Activated CD8-positive, alpha-beta memory T cell treated with anti-CD3 and anti-CD28 coated beads for 36 hours (primary cell): Measurements from ENCODE around the gene PRPSAP1. TPM values are rescaled to one million over a fixed set of nuclear protein-coding genes. Genes with fewer than 3 reads are reported as not detected.
"Not testable (repeated sequence)": the region's sequence is repeated elsewhere in the genome, so short reads cannot be mapped to it uniquely, and the experiment has no call there.

ENCODE experiments used
- CTCF ChIA-PET: fragments of 350-600 bp; sonication (Branson Sonifier 250); formaldehyde crosslinking; loops from one replicate; lab custom pipeline; 2021; ENCODE audit warnings: antibody characterized with exemption; lab: Charles Lee
- POLR2A ChIA-PET: fragments of 350-600 bp; sonication (Branson Sonifier 250); formaldehyde crosslinking; loops from one replicate; lab custom pipeline; 2021; ENCODE audit warnings: antibody characterized with exemption; lab: Charles Lee
- total RNA-seq, 2 experiments: library from RNA; stranded (reverse); gene quantifications; one replicate each; pipeline ENCODE4 v1.2.3, GENCODE V29; 2021

Gene PRPSAP1
- total RNA-seq, 2 experiments from 2014 or later, result 39.4 to 41.8 TPM

DNA sequence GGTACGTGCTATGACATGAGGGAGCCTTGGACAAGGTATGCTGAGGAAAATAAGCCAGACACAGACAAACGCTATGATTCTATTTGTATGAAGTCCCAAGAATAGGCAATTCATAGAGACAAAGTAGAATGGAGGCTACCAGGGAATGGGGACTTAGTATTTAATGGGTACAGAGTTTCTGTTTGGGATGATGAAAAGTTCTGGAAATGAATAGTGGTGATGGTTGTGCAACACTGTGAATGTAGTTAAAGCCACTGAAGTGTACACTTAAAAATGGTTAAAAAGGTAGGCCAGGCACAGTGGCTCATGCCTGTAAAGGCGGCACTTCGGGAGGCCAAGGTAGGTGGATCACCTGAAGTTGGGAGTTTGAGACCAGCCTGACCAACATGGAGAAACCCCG lies 3.3 kb downstream of the PRPSAP1 start:
- POLR2A ChIA-PET, result no interaction called here
- CTCF ChIA-PET, result interaction anchor here (0.8 kb wide), 1 partner anchor 47 kb away, joined by 3 read pairs; no protein-coding TSS in a partner anchor

DNA sequence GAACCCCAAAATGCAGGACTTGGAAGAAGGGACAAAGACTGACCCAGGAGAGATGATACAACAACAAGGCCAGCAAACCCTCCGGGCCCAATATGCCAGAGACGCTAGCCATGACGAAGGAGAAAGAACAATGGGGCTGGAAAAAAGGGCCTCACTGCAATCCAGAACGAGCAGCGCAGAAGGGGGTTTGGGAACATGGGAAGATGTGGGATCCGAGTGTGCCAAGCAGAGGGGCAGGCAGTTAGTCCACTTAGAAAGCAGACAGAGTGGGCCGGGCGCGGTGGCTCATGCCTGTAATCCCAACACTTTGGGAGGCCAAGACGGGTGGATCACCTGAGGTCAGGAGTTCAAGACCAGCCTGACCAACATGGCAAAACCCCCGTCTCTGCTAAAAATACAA lies 6.8 kb downstream of the PRPSAP1 start:
- POLR2A ChIA-PET, CTCF ChIA-PET: not testable (repeated sequence)

DNA sequence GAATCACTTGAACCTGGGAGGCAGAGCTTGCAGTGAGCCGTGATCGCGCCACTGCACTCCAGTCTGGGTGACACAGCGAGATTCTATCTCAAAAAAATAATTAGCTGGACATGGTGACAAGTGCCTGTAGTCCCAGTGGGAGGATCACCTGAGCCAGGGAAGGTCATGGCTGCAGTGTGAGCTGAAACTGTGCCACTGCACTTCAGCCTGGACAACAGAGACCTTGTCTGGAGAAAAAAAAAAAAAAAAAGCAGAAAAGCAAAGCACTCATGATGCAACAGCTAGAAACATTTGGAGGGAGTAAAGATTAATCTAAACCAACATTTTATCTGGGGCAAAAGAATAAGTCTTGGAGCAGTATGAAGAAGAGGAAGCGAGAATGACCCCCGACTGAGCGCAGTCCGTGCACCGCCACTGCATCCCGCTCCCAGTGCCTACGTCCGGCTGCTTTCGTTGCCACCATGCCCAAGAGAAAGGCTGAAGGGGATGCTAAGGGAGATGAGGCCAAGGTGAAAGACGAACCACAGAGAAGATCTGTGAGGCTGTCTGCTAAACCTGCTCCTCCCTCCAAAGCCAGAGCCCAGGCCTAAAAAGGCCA lies 8.2 kb downstream of the PRPSAP1 start:
- POLR2A ChIA-PET, result interaction anchor here (0.7 kb wide), 1 partner anchor 56 kb away, joined by 3 read pairs; no protein-coding TSS in a partner anchor

DNA sequence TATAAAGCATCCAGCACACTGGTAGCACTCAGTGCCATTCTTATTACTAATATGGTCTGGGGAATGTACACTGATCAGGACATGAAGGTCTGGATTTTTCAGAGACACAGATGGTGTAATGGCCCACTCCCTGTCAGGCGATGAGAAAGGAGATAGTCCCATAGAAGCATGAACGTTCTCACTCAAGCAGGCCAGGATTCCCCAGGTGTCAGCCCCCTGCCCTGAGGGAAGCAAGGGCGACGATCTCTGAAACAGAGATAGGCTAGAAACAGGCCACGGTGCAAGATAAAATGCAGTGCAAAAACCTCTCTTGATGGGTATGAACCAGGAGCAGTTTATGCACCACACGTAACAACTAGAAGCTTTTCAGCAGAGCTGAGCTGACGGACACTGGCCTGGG lies 10.6 kb downstream of the PRPSAP1 start:
- ChIA-PET CTCF (no interaction called here), POLR2A (no interaction called here)

More for the DNA sequence above, 8.2 kb downstream of the PRPSAP1 start:
- CTCF ChIA-PET, result interaction anchor here (1.1 to 1.3 kb wide), 2 partner anchors 40 to 43 kb away, joined by 4 read pairs; no protein-coding TSS in a partner anchor

DNA sequence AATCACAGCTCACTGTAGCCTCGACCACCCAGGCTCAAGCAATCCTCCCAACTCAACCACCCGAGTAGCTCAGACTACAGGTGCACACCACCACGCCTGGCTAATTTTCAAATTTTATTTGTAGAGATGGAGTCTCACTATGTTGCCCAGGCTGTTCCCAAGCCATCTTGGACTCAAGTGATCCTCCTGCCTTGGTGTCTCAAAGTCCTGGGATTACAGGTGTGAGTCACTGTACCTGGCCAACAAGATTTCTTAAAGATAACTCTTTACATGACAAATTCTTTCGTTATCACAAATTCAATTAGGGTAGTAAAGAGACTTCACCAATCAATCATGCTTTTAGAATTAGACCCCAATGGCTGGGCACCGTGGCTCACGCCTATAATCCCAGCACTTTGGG lies 12.4 kb downstream of the PRPSAP1 start:
- CTCF ChIA-PET, result no interaction called here
- POLR2A ChIA-PET, result no interaction called here

DNA sequence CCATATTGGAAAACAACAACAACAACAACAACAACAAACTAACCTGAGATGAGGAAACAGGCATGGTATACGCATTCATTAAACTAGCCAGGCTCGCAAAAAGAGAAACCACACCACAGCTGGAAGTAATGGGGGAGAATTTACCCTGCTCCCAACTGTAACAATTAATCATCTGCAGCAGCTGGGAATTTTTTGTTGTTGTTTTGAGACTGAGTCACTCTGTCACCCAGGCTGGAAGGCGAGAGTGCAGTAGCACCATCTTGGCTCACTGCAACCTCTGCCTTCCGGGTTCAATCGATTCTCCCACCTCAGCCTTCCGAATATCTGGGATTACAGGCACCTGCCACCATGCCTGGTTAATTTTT lies 16.3 kb downstream of the PRPSAP1 start:
- ChIA-PET POLR2A (interaction anchor here (0.6 kb wide), 1 partner anchor 240 kb away, joined by 6 read pairs; no protein-coding TSS in a partner anchor), CTCF (interaction anchor here (1.0 to 1.4 kb wide), 2 partner anchors 14 to 48 kb away, joined by 3 read pairs; no protein-coding TSS in a partner anchor)

DNA sequence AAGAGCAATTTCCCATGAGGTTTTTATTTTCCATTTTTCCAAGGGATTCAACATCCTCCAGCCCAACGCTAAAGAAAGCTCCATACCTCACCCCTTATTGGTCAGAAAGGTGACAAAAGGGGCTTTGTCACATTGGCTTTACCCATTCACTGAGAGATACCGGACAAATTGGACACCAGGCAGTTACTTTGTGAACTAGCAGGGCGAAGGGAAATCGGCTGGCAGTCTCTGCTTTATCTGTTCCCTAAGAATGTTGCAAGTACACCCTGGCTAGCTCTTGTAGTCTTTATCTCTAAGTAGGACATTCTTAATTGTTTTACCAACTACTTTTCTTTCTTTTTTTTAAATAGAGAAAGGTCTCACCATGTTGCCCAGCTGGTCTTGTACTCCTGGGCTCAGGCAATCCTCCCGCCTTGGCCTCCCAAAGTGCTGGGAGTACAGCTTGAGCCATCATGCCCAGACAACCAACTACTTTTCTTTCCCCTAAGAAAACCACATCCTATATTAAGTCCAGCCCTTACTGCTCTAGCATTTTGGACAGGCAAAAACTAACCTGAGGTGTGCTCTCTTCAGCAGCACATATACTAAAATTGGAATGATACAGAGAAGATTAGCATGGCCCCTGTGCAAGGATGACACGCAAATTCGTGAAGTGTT lies 16.8 kb downstream of the PRPSAP1 start:
- ChIA-PET CTCF (interaction anchor here (0.7 to 1.4 kb wide), 5 partner anchors 14 to 87 kb away, joined by 3 to 5 read pairs (median 3); partner anchors contain the start of gene PRPSAP1), POLR2A (no interaction called here)

DNA sequence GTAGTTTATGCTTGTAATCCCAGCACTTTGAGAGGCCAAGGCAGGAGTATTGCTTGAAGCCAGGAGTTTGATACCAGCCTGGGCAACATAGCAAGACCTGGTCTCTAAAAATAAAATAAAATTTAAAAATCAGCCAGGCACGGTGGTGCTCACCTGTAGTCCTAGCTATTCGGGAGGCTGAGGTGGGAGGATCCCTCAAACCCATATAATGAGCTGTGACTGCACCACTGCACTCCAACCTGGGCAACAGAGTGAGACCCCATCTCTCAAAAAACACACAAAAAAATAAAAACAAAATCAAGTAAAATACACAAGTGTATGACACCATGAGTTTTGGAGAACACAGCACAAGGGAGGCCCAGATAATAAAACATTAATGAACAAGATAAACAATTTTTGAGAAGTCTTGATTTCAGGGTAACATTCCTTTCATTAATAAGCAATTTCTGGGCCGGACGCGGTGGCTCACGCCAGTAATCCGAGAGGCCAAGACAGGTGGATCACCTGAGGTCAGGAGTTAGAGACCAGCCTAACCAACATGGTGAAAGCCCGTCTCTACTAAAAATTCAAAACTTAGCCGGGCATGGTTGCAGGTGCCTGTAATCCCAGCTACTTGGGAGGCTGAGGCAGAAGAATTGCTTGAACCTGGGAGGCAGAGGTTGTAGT lies 17.9 kb downstream of the PRPSAP1 start:
- ChIA-PET CTCF (interaction anchor here (0.7 to 1.1 kb wide), 2 partner anchors 18 to 32 kb away, joined by 3 read pairs; partner anchors contain the start of gene PRPSAP1), POLR2A (no interaction called here)

DNA sequence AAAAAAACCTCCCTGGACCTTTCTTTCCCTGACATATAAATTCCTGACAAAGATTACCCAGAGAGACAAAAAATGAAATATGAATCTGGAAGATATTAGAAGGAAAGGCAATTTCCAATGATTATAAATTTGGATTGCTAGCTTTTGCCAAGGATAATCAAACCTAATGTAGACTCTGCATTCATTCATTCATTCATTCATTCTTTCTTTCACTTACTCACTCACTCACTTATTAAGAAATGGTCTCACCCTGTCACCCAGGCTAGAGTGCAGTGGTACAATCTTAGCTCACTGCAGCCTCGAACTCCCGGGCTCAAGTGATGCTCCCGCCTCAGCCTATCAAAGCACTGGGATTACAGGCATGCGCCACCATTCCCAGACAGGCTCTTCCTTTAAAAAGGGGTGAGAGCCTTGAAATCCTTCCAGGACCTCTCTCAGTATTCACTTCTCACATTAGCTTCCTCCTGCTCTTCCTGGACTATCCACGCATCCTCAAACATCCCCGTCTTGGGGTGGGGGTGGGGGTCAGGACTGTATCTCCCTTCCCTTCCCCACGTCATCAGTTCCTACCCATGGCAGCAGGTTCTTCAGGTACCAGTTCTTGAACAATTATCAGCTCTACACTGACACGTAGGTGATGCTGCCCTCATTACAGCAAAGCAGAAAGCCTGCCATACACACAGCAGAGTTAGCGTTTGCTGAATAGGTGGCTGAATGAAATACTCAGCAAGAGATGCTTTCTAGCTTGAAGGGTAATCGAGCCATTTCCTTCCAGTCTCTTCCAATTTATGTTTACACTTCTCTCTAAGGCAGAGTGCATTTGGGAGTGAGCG lies 19.8 kb downstream of the PRPSAP1 start:
- ChIA-PET CTCF (interaction anchor here (0.6 kb wide), 2 partner anchors 76 to 194 kb away, joined by 3 to 4 read pairs; no protein-coding TSS in a partner anchor), POLR2A (no interaction called here)

DNA sequence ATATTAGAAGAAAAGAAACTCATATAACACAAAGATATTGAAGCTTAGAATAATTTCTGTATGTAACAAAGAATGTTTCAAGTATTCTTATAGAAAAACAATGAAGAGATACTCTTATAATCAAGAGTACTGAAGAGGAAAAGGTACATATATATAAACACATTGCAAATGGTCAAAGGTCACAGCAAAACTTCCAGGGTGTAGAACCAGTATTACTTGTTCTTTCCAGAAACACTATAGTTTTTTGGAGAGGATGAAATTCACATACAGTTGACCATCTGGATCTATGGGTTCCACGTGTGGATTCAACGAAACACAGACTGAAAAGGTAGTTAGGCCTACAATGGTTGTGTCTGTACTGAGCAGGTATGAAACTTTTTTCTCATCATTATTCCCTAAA lies 22.6 kb downstream of the PRPSAP1 start:
- POLR2A ChIA-PET, result no interaction called here
- CTCF ChIA-PET, result interaction anchor here (0.5 kb wide), 1 partner anchor 132 kb away, joined by 4 read pairs; no protein-coding TSS in a partner anchor

DNA sequence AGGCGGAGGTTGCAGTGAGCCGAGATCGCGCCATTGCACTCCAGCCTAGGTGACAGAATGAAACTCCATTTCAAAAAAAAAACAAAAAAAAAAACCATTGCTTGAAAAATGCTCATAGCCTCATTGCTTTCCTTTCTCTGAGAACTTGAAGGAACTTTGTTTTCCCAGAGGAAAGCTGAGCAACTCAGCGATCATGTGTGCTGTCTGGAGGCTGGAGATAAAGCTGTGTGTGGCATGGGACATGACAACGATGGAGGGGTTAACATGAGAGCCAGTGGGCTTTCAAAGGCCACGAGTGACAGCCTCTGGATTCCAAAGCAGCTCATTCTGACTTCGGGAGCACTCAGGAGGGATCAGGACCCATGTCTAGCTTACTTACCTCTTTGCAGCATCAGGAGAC lies 24.1 kb downstream of the PRPSAP1 start:
- POLR2A ChIA-PET, result no interaction called here
- CTCF ChIA-PET, result interaction anchor here (0.5 kb wide), 1 partner anchor 24 kb away, joined by 3 read pairs; no protein-coding TSS in a partner anchor

DNA sequence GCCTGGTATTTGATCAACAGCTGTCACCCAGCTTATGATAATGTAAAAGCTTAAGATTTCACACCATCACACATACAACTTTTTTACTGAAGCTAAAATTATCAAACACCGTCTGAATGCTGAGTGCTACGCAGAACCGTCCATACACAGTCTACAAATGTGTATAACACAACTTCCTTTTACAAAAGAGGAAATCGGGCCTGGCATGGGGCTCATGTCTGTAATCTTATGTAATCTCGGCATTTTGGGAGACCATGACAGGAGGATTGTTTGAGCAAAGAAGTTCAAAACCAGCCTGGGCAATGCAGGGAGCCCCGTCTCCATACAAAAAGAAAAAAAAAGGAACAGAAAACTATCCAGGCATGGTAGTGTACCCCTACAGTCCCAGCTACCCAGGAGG lies 26.0 kb downstream of the PRPSAP1 start:
- ChIA-PET POLR2A (no interaction called here), CTCF (interaction anchor here (0.6 kb wide), 1 partner anchor 24 kb away, joined by 3 read pairs; no protein-coding TSS in a partner anchor)

DNA sequence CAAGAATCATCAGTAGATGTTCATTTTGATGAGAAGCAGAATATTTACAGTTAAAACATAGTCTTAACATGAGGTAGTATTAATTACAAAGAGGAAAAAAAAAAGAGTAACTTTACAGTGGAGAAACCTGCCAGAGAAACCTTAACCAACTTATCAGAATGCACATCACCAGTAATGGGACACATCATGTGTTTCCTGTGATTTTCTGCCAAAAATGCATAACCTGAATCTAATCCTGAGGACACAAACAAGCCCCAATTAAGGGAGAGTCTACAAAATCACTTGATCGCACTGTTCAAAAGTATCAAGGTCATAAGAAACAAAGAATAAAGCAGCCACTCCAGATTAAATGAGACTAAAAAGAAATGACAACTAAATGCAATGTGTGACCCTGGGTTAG lies 27.4 kb downstream of the PRPSAP1 start:
- POLR2A ChIA-PET, result no interaction called here
- CTCF ChIA-PET, result no interaction called here

DNA sequence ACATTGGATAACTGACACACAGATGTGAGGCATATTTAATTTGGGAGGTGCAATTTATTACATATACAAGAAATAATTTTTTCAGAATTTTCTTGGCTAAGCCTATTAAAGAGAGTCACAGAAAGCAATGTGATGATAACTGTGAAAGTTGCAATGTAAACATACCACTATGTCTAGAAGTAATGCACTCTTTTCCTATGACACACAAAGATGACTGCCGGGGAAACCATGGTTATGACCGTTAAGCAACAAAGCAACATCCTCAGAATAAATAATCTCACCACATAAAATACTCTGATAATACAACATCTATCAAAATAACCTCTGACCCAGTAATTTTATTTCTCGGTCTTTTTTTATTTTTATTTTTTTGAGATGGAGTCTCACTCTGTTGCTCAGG lies 35.1 kb downstream of the PRPSAP1 start:
- ChIA-PET CTCF (no interaction called here), POLR2A (no interaction called here)

DNA sequence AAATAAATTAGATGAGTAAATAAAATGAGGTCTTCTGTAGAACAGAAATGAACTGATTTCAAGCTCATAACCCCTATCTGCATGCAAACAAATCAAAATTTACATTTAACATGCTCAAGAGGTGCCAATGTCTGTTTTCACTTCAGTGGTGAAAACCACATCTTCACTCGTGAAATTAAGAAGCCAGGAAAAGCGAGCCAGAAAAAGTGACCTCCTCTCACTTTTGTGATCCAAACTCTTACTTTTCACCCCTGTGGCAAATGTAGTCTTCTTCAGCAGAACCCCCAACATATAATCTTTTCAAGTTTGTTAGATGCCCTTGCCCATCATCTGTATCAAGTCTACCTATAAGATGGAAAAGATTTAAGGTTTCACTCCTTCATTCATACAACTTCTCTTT lies 36.2 kb downstream of the PRPSAP1 start:
- CTCF ChIA-PET, result no interaction called here
- POLR2A ChIA-PET, result no interaction called here

DNA sequence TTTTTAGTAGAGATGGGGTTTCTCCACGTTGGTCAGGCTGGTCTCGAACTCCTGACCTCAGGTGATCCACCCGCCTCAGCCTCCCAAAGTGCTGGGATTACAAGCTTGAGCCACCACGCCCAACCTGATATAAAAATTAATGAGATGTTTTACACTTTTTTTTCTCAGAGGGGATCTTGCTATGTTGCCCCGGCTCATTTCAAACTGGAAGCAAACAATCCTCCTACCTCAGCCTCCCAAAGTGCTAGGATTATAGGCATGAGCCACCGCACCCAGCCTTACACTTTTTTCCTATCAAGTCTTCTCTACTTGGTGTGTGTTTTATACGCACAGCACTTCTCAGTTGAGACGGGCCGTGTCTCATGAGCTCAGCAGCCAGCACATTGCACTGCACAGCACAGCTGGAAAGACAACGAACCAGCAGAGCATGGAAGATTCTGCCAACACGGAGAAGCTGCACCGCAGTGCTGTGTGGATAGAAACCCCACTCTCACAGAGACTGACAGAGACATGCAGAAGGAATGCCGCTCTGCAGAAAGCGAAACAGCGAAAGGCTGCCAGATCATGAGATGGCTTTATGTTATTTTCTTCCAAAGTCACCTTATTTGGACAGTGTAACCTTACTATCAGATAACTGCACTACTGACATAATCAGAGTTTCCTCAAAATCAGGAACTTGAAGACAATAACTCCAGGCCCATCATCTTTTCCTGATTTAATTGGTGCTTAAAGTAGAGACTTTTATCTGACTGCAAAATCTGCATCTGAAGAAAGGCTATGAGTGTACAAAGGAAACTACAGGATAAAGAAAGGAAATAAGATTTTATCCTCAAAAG lies 39.1 kb downstream of the PRPSAP1 start:
- ChIA-PET POLR2A (interaction anchor here (0.6 kb wide), 1 partner anchor 681 kb away, joined by 4 read pairs; no protein-coding TSS in a partner anchor), CTCF (no interaction called here)

DNA sequence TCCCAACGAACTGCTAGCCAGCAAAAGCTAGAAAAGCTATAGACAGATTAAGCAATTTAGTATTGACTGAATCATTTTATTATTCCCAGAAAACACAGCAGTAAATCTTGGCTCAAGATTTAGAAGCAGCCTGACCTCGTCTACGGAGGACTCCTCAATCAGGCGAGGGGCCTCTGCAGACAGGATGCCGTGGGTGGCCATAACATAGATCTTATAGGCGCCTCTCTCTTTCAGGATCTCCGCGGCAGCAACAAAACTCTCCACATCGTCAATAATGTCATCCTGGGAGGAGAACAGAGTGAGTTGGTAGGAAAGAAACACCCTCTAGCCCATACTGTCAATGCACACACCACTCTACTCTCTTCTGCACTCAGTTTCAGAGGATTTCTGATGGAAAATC lies 41.0 kb downstream of the PRPSAP1 start:
- POLR2A ChIA-PET, result no interaction called here
- CTCF ChIA-PET, result interaction anchor here (0.6 to 0.9 kb wide), 2 partner anchors 85 to 299 kb away, joined by 3 read pairs; no protein-coding TSS in a partner anchor

DNA sequence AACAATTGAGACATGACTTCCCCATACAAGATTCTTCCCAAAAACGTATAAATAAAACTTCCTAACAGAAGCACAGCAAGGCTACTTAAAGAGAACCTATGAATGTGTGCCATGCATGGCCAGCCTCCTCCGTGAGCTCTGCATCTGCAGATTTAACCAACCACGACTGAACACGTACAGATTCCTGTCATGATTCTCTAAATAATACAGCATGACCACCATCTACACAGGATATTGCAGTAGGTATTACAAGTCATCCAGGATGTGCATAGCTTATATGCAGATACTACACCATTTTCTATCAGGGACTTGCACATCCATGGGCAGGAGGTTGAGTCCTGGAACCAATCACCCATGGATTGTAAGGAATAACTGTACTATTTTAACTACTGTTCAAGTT lies 44.3 kb downstream of the PRPSAP1 start:
- CTCF ChIA-PET, result interaction anchor here (0.6 to 1.5 kb wide), 4 partner anchors 77 to 188 kb away, joined by 3 to 4 read pairs (median 3); no protein-coding TSS in a partner anchor
- POLR2A ChIA-PET, result no interaction called here
